Vagina (tissue), 2 donors: Measurements from ENCODE around the gene CCDC88C. TPM values are rescaled to one million over a fixed set of nuclear protein-coding genes. Genes with fewer than 3 reads are reported as not detected.

Experiments used
- DNase-seq, 2 donors: peaks; one replicate each; pipeline ENCODE4 v3.0.0-alpha.2; 2017; ENCODE audit errors: extremely low spot score in 2 of 2
- H3K27ac ChIP-seq: fragments of 200-600 bp; sonication (generic); one replicate; pipeline ENCODE4 v1.5.1; 2019
- H3K27me3 ChIP-seq: fragments of 200-600 bp; sonication (generic); one replicate; pipeline ENCODE4 v1.5.1; 2019
- H3K36me3 ChIP-seq, 2 donors: fragments of 200-600 bp; sonication (generic); one replicate each; pipeline ENCODE4 v1.5.1; 2017 to 2019
- H3K4me1 ChIP-seq: fragments of 200-600 bp; sonication (generic); one replicate; pipeline ENCODE4 v1.5.1; 2019
- H3K4me3 ChIP-seq, 2 donors: fragments of 200-600 bp; sonication (generic); 1 replicate in 1 of 2; 2 replicates in 1 of 2; pipeline ENCODE4 v1.5.1; 2016 to 2019
- H3K9me3 ChIP-seq: fragments of 200-600 bp; sonication (generic); one replicate; pipeline ENCODE4 v1.5.1; 2019
- CTCF ChIP-seq, 3 experiments: fragments of 450-650 bp in 2 of 3; fragments of 200-600 bp in 1 of 3; sonication (generic) in 1 of 3; IDR thresholded peaks; one replicate each; pipeline ENCODE4 v1.5.1; 2017 to 2019; ENCODE audit warnings: antibody characterized with exemption in 3 of 3, mild to moderate bottlenecking in 2 of 3, moderate library complexity in 2 of 3
- POLR2A ChIP-seq, 2 donors: fragments of 450-650 bp; IDR thresholded peaks; one replicate each; pipeline ENCODE4 v1.6.1; 2017; ENCODE audit warnings: antibody characterized with exemption in 2 of 2, mild to moderate bottlenecking in 2 of 2, moderate library complexity in 2 of 2
- POLR2AphosphoS5 ChIP-seq, 2 donors: sonication (generic); formaldehyde crosslinking; IDR thresholded peaks; one replicate each; pipeline ENCODE4 v1.9.0; 2017; ENCODE audit warnings: antibody characterized with exemption in 2 of 2, mild to moderate bottlenecking in 2 of 2, low read depth in 1 of 2; ENCODE audit not compliant: insufficient read depth in 1 of 2
- intact Hi-C: fragments of 100-400 bp; cut with DNase I; formaldehyde crosslinking; loops from one replicate; pipeline ENCODE4 v1.15.1; 2023
- total RNA-seq: library from RNA; depleted of rRNA; stranded (reverse); fragments of >200 nt; gene quantifications from one replicate; pipeline ENCODE4 v1.2.3, GENCODE V29; 2016

Gene CCDC88C
- total RNA-seq, 1 donor from 2014 or later = 42.2 TPM

DNA sequence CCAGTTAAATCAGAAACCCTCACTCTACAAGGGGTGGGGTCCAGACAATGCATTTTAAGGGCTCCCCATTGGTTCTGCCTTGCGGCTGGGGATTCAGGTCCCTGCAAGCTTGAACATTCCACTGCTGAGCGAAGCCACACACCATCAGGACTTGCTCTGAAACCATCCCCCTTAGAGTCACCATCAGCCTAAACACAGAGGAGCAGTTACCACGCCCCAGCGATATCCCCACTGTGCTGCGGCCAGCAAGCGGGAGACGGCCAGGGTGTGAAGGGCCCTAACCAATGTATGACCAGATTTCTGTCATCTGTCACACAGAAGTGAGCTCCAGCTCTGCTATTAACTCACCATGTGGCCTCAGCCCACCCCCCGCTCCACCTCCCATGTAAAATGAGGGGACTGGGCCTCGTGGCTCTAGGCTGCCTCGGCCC is 29.7 kb downstream of the CCDC88C start:
- no peaks in the 10 kb centered on the region for H3K36me3 ChIP-seq

DNA sequence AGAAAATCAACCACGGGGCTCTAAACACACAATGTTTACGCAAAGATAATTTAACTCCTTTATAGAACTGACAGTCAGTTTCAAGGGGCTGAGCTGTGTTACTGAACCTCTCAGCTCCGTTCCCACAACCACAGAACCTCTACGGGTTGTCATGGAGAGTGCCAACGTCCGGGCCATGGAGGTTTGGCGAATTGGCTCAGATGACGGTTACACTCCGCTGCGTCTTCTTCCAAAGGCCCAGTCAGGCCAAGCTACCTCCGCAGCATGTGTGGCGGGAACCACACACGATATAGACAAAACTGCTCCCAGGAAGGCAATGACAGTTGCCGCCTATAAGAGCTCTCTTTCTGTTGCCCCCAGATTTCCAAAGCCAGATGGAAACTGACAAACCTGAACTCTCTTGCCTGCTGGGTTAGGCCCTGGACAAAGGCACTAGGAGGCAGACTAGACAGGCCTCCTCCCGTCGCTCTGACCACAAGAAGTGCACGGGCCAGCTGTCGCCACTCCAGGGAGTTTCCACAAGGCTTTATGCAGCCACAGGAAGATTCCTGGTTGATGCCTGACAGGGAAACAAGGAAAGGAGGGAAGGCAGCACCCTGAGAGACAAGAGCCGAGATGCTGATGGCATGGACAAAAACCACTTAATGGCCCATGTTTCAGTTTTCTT is 30.3 kb downstream of the CCDC88C start:
- Histone ChIP-seq H3K4me3 (no peak overlapping the region), H3K27me3 (no peaks in the 10 kb centered on the region), H3K36me3 (no peaks in the 10 kb centered on the region), H3K4me1 (peaks cover 36% of the 10 kb centered on the region), H3K9me3 (no peaks in the 10 kb centered on the region), H3K27ac (no peak overlapping the region)
- intact Hi-C loops = loop anchor here (10.0 kb wide), 1 partner anchor 1967 kb away; no protein-coding TSS in a partner anchor
- no peak for DNase-seq
- TF ChIP-seq POLR2A (IDR thresholded peaks at IDR 0.05) (no peak), CTCF (IDR thresholded peaks at IDR 0.05) (no peak), POLR2AphosphoS5 (IDR thresholded peaks at IDR 0.05; ENCODE audit: insufficient read depth in 1 of 2, low read depth in 1 of 2) (no peak)

More for the DNA sequence above, 29.7 kb downstream of the CCDC88C start:
- TF ChIP-seq POLR2AphosphoS5 (IDR thresholded peaks at IDR 0.05; ENCODE audit: insufficient read depth in 1 of 2, low read depth in 1 of 2) = no peak
- TF ChIP-seq POLR2A (IDR thresholded peaks at IDR 0.05) = no peak
- TF ChIP-seq CTCF (IDR thresholded peaks at IDR 0.05) = no peak
- no peak for DNase-seq
- no peaks in the 10 kb centered on the region for H3K9me3 ChIP-seq
- intact Hi-C loops = loop anchor here (10.0 kb wide), 1 partner anchor 1967 kb away; no protein-coding TSS in a partner anchor
- no peak overlapping the region for H3K4me3 ChIP-seq
- no peak overlapping the region for H3K27ac ChIP-seq
- H3K27me3 ChIP-seq = no peaks in the 10 kb centered on the region
- H3K4me1 ChIP-seq = peaks cover 35% of the 10 kb centered on the region

DNA sequence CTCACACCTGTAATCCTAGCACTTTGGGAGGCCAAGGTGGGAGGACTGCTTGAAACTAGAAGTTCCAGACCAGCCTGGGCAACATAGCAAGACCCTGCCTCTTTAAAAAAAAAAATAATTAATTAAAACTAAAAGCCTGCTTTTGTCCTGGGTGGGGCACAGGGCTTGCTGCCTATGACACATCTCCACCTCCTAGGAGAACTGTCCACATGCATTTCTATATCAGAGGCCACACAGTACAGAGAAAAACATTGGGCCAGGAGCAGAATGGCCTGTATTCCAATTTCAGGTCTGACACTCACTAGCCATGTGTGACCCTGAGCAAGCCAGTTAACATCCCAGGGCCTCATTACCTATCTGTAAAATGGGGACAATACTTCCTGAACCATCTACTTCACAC is 31.9 kb downstream of the CCDC88C start:
- no peak for TF ChIP-seq POLR2AphosphoS5 (IDR thresholded peaks at IDR 0.05; ENCODE audit: insufficient read depth in 1 of 2, low read depth in 1 of 2)
- no peak for TF ChIP-seq CTCF (IDR thresholded peaks at IDR 0.05)
- TF ChIP-seq POLR2A (IDR thresholded peaks at IDR 0.05) = no peak

GRCh38 chr14:91385224-91385623 is 32.4 kb downstream of the CCDC88C start:
- H3K4me1 ChIP-seq = peaks cover 35% of the 10 kb centered on the region

More for the DNA sequence above, 31.9 kb downstream of the CCDC88C start:
- Histone ChIP-seq H3K36me3 (no peaks in the 10 kb centered on the region), H3K27me3 (no peaks in the 10 kb centered on the region), H3K27ac (no peak overlapping the region), H3K4me3 (no peak overlapping the region), H3K9me3 (no peaks in the 10 kb centered on the region), H3K4me1 (peaks cover 31% of the 10 kb centered on the region)
- intact Hi-C loops = loop anchor here (10.0 kb wide), 1 partner anchor 1969 kb away; no protein-coding TSS in a partner anchor
- no peak for DNase-seq

More at GRCh38 chr14:91385224-91385623, 32.4 kb downstream of the CCDC88C start:
- Histone ChIP-seq H3K4me3 (no peak overlapping the region), H3K27me3 (no peaks in the 10 kb centered on the region), H3K36me3 (no peaks in the 10 kb centered on the region), H3K9me3 (no peaks in the 10 kb centered on the region), H3K27ac (no peak overlapping the region)
- DNase-seq = no peak
- intact Hi-C loops = loop anchor here (10.0 kb wide), 1 partner anchor 1970 kb away; no protein-coding TSS in a partner anchor
- TF ChIP-seq CTCF (IDR thresholded peaks at IDR 0.05) (no peak), POLR2A (IDR thresholded peaks at IDR 0.05) (no peak), POLR2AphosphoS5 (IDR thresholded peaks at IDR 0.05; ENCODE audit: insufficient read depth in 1 of 2, low read depth in 1 of 2) (no peak)
